Left ventricle myocardium inferior (tissue), 1 donor: ENCODE results near the gene ZDHHC12. TPM values are rescaled to one million over a fixed set of nuclear protein-coding genes. Genes with fewer than 3 reads are reported as not detected.

Experiments
- DNase-seq: peaks from one replicate; pipeline ENCODE4 v3.0.0-alpha.2; 2020
- H3K27ac ChIP-seq: fragments of 200-600 bp; replicated peaks from 2 replicates; pipeline ENCODE4 v1.8.0; 2021
- H3K27me3 ChIP-seq: fragments of 200-600 bp; 2 replicates; pipeline ENCODE4 v1.8.0; 2021; ENCODE audit warnings: low read depth
- H3K36me3 ChIP-seq: fragments of 200-600 bp; 2 replicates; pipeline ENCODE4 v1.8.0; 2021
- H3K4me1 ChIP-seq: fragments of 200-600 bp; 2 replicates; pipeline ENCODE4 v1.8.0; 2021
- H3K4me3 ChIP-seq: fragments of 200-600 bp; 2 replicates; pipeline ENCODE4 v1.8.0; 2021; ENCODE audit warnings: mild to moderate bottlenecking, moderate library complexity
- H3K9me3 ChIP-seq: fragments of 200-600 bp; replicated peaks from 2 replicates; pipeline ENCODE4 v1.8.0; 2021
- intact Hi-C: fragments of 100-400 bp; cut with micrococcal nuclease; formaldehyde crosslinking; loops from one replicate; pipeline ENCODE4 v1.11.0; 2022
- total RNA-seq: library from RNA; stranded (reverse); fragmentation: NEBNext Ultra II Directional; extraction: Animal tissue kit (Norgen Biotek cat#: 25700); gene quantifications from one replicate; pipeline ENCODE4 v1.2.1, GENCODE V29; 2021
- TF ChIP-seq, protein P1 (sequence below): fragments of 200-600 bp; IDR thresholded peaks from 2 replicates; pipeline ENCODE4 v1.8.0; 2021; ENCODE audit warnings: antibody characterized with exemption, mild to moderate bottlenecking, borderline replicate concordance
- donor health status: DM: no; HTN: yes; CAD: no; lungs with severe emphysema.

The ZDHHC12 gene
- total RNA-seq, 1 donor from 2014 or later, result 6.3 TPM

DNA sequence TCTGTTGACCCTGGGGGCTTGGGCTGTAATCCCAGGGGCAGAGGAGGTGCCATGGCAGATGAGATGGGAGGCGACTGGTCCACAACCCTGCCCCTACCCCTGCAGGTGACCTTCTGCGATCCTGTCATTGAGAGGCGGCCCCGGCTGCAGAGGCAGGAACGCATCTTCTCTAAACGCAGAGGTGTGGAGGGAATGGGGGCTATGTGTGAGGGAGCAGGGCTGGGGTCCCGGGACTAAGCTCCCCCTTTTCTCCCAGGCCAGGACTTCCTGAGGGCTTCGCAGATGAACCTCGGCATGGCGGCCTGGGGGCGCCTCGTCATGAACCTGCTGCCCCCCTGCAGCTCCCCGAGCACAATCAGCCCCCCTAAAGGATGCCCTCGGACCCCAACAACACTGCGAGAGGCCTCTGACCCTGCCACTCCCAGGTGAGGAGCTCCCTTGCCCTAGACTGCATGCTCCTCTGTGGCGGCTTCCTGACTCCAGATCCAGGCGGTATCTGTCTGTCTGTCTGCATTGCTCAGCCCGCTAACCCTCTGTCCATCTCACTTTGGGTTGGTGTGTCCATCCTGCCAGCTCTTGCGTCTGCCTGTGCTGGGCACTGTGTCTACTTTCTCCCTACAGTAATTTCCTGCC is 9.9 kb downstream of the ZDHHC12 start:
- Histone ChIP-seq H3K36me3 (peaks cover 14% of the 10 kb centered on the region), H3K4me3 (no peak overlapping the region), H3K4me1 (no peaks in the 10 kb centered on the region), H3K9me3 (no peaks in the 10 kb centered on the region), H3K27me3 (no peaks in the 10 kb centered on the region), H3K27ac (no peak overlapping the region)
- TF ChIP-seq, protein P1, sequence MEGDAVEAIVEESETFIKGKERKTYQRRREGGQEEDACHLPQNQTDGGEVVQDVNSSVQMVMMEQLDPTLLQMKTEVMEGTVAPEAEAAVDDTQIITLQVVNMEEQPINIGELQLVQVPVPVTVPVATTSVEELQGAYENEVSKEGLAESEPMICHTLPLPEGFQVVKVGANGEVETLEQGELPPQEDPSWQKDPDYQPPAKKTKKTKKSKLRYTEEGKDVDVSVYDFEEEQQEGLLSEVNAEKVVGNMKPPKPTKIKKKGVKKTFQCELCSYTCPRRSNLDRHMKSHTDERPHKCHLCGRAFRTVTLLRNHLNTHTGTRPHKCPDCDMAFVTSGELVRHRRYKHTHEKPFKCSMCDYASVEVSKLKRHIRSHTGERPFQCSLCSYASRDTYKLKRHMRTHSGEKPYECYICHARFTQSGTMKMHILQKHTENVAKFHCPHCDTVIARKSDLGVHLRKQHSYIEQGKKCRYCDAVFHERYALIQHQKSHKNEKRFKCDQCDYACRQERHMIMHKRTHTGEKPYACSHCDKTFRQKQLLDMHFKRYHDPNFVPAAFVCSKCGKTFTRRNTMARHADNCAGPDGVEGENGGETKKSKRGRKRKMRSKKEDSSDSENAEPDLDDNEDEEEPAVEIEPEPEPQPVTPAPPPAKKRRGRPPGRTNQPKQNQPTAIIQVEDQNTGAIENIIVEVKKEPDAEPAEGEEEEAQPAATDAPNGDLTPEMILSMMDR, result no peak
- no peak for DNase-seq
- intact Hi-C loops, result no loop called here

GRCh38 chr9:128713411-128713780 is 10.5 kb downstream of the ZDHHC12 start:
- no peak overlapping the region for H3K4me3 ChIP-seq
- no peaks in the 10 kb centered on the region for H3K9me3 ChIP-seq
- H3K4me1 ChIP-seq, result no peaks in the 10 kb centered on the region
- TF ChIP-seq, protein P1, result no peak
- no peak overlapping the region for H3K27ac ChIP-seq
- H3K27me3 ChIP-seq, result no peaks in the 10 kb centered on the region
- peaks cover 14% of the 10 kb centered on the region for H3K36me3 ChIP-seq
- intact Hi-C loops, result no loop called here
- no peak for DNase-seq

- DNase-seq, result no peak
- peaks cover 14% of the 10 kb centered on the region for H3K36me3 ChIP-seq
- intact Hi-C loops, result no loop called here
- no peaks in the 10 kb centered on the region for H3K27me3 ChIP-seq
- TF ChIP-seq, protein P1, result no peak
- no peak overlapping the region for H3K27ac ChIP-seq
- no peaks in the 10 kb centered on the region for H3K4me1 ChIP-seq
- no peaks in the 10 kb centered on the region for H3K9me3 ChIP-seq
- H3K4me3 ChIP-seq, result no peak overlapping the region
These were observed 11.2 kb downstream of the ZDHHC12 start for GRCh38 chr9:128712451-128713410.

DNA sequence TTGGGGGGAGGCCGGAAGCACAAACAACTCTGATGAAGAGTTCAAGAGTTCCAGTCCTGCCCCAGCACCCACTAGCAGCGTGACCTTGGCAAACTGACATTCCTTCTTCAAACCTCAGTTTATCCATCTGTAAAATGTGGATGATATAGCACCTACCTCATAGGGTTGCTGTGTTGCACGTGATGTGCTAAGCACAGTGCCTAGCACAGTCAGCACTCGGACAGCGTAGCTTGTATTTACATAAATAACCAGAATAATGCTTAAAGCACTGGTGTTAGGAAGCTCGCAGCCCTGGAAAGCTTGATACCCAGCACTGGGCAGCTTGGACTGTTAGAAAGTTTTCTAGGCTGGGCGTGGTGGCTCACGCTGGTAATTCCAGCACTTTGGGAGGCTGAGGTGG is 16.5 kb downstream of the ZDHHC12 start:
- TF ChIP-seq, protein P1, result no peak
- Histone ChIP-seq H3K36me3 (peaks cover 7% of the 10 kb centered on the region), H3K27me3 (no peaks in the 10 kb centered on the region), H3K9me3 (no peaks in the 10 kb centered on the region), H3K4me1 (peaks cover 18% of the 10 kb centered on the region), H3K4me3 (no peak overlapping the region), H3K27ac (no peak overlapping the region)
- no peak for DNase-seq
- intact Hi-C loops, result no loop called here

- Histone ChIP-seq H3K4me1 (peaks cover 25% of the 10 kb centered on the region), H3K4me3 (no peak overlapping the region), H3K27ac (no peak overlapping the region), H3K27me3 (no peaks in the 10 kb centered on the region), H3K9me3 (no peaks in the 10 kb centered on the region), H3K36me3 (peaks cover 7% of the 10 kb centered on the region)
- DNase-seq, result no peak
- TF ChIP-seq, protein P1, result no peak
- intact Hi-C loops, result no loop called here
These were observed 17.1 kb downstream of the ZDHHC12 start for GRCh38 chr9:128706671-128707381.
